MCF 10A (cell line): Measurements from ENCODE around the gene FLNC. TPM values are rescaled to one million over a fixed set of nuclear protein-coding genes. Genes with fewer than 3 reads are reported as not detected.
A peak's percentile ranks its signal among the peaks of the same experiment; 100 is the strongest.

Source experiments
- BruUV-seq: library from RNA; stranded (reverse); fragments of 400-500 nt; replicated peaks from 2 replicates; lab custom pipeline; 2021; lab: Mats Ljungman, UMichigan
- CTCF ChIA-PET: fragments of 300-600 bp; sonication (Branson Sonifier 250); formaldehyde crosslinking; extraction: SDS; loops from one replicate; lab custom pipeline; 2021; ENCODE audit warnings: antibody characterized with exemption, inconsistent platforms; lab: Yijun Ruan, JAX
- POLR2A ChIA-PET: fragments of 300-600, 350-650 bp; sonication (Branson Sonifier 250); formaldehyde crosslinking; extraction: SDS; loops from one replicate; lab custom pipeline; 2020; ENCODE audit warnings: antibody characterized with exemption, inconsistent platforms; lab: Yijun Ruan, JAX
- DNase-seq: peaks from one replicate; pipeline ENCODE4 v3.0.0-alpha.2; 2018; ENCODE audit not compliant: unreplicated experiment
- H3K27ac Mint-ChIP-seq: one replicate; pipeline ENCODE4 v1.8.0; 2022; ENCODE audit warnings: mild to moderate bottlenecking, low read depth, mixed read lengths; ENCODE audit not compliant: unreplicated experiment
- H3K27me3 Mint-ChIP-seq: one replicate; pipeline ENCODE4 v1.8.0; 2022; ENCODE audit warnings: mixed read lengths; ENCODE audit not compliant: insufficient read depth, unreplicated experiment
- H3K36me3 Mint-ChIP-seq: one replicate; pipeline ENCODE4 v1.8.0; 2022; ENCODE audit warnings: mild to moderate bottlenecking, moderate library complexity, mixed read lengths; ENCODE audit not compliant: insufficient read depth, unreplicated experiment
- H3K4me1 Mint-ChIP-seq: one replicate; pipeline ENCODE4 v1.8.0; 2022; ENCODE audit warnings: mixed read lengths; ENCODE audit not compliant: insufficient read depth, unreplicated experiment
- H3K4me3 Mint-ChIP-seq: one replicate; pipeline ENCODE4 v1.8.0; 2022; ENCODE audit warnings: mild to moderate bottlenecking, moderate library complexity, mixed read lengths; ENCODE audit not compliant: unreplicated experiment
- H3K9me3 Mint-ChIP-seq: one replicate; pipeline ENCODE4 v1.8.0; 2022; ENCODE audit warnings: mixed read lengths; ENCODE audit not compliant: unreplicated experiment
- intact Hi-C: fragments of 100-400 bp; cut with micrococcal nuclease; formaldehyde crosslinking; loops from 2 replicates; pipeline ENCODE4 v1.14.1; 2022
- total RNA-seq: library from RNA; stranded (reverse); gene quantifications from 2 replicates; pipeline ENCODE4 v1.2.3, GENCODE V29; 2022
- TF ChIP-seq, protein P1 (sequence below): fragments of 200-600 bp; IDR thresholded peaks from one replicate; pipeline ENCODE4 v1.8.0; 2022; ENCODE audit warnings: antibody characterized with exemption, mild to moderate bottlenecking; ENCODE audit not compliant: unreplicated experiment

The FLNC gene
- total RNA-seq, 1 experiment from 2014 or later, result 0.28 TPM

- H3K27ac Mint-ChIP-seq, result peak overlapping the region; percentile 84
- TF ChIP-seq, protein P1, sequence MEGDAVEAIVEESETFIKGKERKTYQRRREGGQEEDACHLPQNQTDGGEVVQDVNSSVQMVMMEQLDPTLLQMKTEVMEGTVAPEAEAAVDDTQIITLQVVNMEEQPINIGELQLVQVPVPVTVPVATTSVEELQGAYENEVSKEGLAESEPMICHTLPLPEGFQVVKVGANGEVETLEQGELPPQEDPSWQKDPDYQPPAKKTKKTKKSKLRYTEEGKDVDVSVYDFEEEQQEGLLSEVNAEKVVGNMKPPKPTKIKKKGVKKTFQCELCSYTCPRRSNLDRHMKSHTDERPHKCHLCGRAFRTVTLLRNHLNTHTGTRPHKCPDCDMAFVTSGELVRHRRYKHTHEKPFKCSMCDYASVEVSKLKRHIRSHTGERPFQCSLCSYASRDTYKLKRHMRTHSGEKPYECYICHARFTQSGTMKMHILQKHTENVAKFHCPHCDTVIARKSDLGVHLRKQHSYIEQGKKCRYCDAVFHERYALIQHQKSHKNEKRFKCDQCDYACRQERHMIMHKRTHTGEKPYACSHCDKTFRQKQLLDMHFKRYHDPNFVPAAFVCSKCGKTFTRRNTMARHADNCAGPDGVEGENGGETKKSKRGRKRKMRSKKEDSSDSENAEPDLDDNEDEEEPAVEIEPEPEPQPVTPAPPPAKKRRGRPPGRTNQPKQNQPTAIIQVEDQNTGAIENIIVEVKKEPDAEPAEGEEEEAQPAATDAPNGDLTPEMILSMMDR, result peak; percentile 43
- peaks cover 14% of the 10 kb centered on the region for H3K4me1 Mint-ChIP-seq
- no peaks in the 10 kb centered on the region for H3K27me3 Mint-ChIP-seq
- intact Hi-C loops, result loop anchor here (1.0 to 10.0 kb wide), 2 partner anchors 129 to 228 kb away; partner anchors contain the start of gene CALU
- peak; percentile 71 for DNase-seq
- peak overlapping the region; percentile 82 for H3K4me3 Mint-ChIP-seq
- BruUV-seq, result no TSS peak
- POLR2A ChIA-PET, result interaction anchor here (0.5 to 3.1 kb wide), 16 partner anchors 19 to 249 kb away, joined by 3 to 48 read pairs (median 4); partner anchors contain the start of genes CALU, IRF5 and TNPO3
- peaks cover 3% of the 10 kb centered on the region for H3K36me3 Mint-ChIP-seq
- CTCF ChIA-PET, result interaction anchor here (0.6 to 3.8 kb wide), 13 partner anchors 11 to 1487 kb away, joined by 3 to 32 read pairs (median 3); partner anchors contain the start of gene METTL2B
- H3K9me3 Mint-ChIP-seq, result no peaks in the 10 kb centered on the region
Observed at GRCh38 chr7:128863433-128863989, 33.3 kb downstream of the FLNC start.

GRCh38 chr7:128865303-128865702, 35.1 kb downstream of the FLNC start:
- intact Hi-C loops, result loop anchor here (10.0 kb wide), 1 partner anchor 131 kb away; the partner anchor contains the start of gene CALU
- H3K27ac Mint-ChIP-seq, result peak overlapping the region; percentile 32
- peak overlapping the region; percentile 32 for H3K4me3 Mint-ChIP-seq
- H3K4me1 Mint-ChIP-seq, result peaks cover 14% of the 10 kb centered on the region
- BruUV-seq, result TSS peak; percentile 24
- H3K36me3 Mint-ChIP-seq, result peaks cover 6% of the 10 kb centered on the region
- CTCF ChIA-PET, result interaction anchor here (3.8 kb wide), 1 partner anchor 18 kb away, joined by 20 read pairs; no protein-coding TSS in a partner anchor
- H3K27me3 Mint-ChIP-seq, result no peaks in the 10 kb centered on the region
- TF ChIP-seq, protein P1, result no peak
- DNase-seq, result no peak
- POLR2A ChIA-PET, result no interaction called here
- no peaks in the 10 kb centered on the region for H3K9me3 Mint-ChIP-seq

DNA sequence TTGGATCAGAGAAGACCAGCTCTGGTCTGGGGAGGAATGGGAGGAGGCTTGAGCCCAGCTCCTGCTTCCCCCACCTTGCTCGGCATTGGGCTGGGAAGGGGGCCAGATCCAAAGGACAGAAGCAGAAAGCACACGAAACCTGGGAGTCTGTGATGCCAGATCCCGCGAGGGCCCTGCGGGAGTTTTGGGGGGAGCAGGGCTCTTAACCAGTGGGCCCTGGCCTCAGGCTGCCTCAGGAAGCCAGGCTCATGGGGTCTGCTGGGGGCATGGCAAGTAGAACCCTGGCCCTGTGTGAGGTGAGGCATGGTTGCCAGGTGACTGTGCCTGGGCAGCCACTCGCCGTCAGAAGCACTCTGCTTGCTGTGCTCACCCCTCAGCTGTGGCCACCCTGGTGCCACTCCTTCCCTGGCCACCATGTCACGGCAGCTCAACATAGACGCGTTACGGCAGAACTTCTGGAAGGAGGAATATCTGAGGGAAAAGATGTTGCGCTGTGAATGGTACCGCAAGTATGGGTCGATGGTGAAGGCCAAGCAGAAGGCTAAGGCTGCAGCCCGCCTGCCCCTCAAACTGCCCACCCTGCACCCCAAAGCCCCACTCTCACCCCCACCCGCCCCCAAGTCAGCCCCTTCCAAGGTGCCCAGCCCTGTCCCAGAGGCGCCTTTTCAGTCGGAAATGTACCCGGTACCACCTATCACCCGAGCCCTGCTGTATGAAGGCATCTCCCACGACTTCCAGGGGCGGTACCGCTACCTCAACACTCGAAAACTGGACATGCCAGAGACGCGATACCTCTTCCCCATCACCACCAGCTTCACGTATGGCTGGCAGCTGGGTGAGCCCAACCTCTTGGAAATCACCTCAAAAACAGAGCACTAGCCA, 36.0 kb downstream of the FLNC start:
- Mint-ChIP-seq H3K4me3 (no peak overlapping the region), H3K36me3 (peaks cover 6% of the 10 kb centered on the region), H3K27me3 (no peaks in the 10 kb centered on the region), H3K4me1 (peaks cover 14% of the 10 kb centered on the region), H3K27ac (peak overlapping the region; percentile 32), H3K9me3 (no peaks in the 10 kb centered on the region)
- TF ChIP-seq, protein P1, result no peak
- intact Hi-C loops, result loop anchor here (10.0 kb wide), 1 partner anchor 131 kb away; the partner anchor contains the start of gene CALU
- no TSS peak for BruUV-seq
- no peak for DNase-seq
- CTCF ChIA-PET, result interaction anchor here (1.3 to 3.8 kb wide), 2 partner anchors 13 to 17 kb away, joined by 7 to 20 read pairs; no protein-coding TSS in a partner anchor
- POLR2A ChIA-PET, result interaction anchor here (1.3 kb wide), 1 partner anchor 71 kb away, joined by 7 read pairs; the partner anchor contains the start of gene IRF5
